RWPE2 (cell line): ENCODE measurements around the gene GLYR1.

Experiments used
- ATAC-seq: fragments of 200-7000 bp; cut with Tn5 transposase; 3 replicates; pipeline ENCODE4 v1.9.1; 2021; ENCODE audit warnings: low read depth
- DNase-seq: peaks from one replicate; pipeline ENCODE4 v3.0.0-alpha.2; 2020; ENCODE audit warnings: low spot score
- H3K27ac ChIP-seq: fragments of 450-650 bp; 2 replicates; pipeline ENCODE4 v1.5.1; 2017; ENCODE audit warnings: mild to moderate bottlenecking; ENCODE audit not compliant: poor library complexity, severe bottlenecking
- H3K27me3 ChIP-seq: fragments of 250-450 bp; sonication (Bioruptor Pico); 2 replicates; pipeline ENCODE4 v1.5.1; 2021; ENCODE audit warnings: mild to moderate bottlenecking, moderate library complexity; ENCODE audit not compliant: insufficient read depth, poor library complexity, severe bottlenecking
- H3K36me3 ChIP-seq: fragments of 250-450 bp; sonication (Bioruptor Pico); 2 replicates; pipeline ENCODE4 v1.5.1; 2020; ENCODE audit warnings: low read depth, mild to moderate bottlenecking, moderate library complexity
- H3K4me1 ChIP-seq: fragments of 250-450 bp; sonication (Bioruptor Pico); 2 replicates; pipeline ENCODE4 v1.5.1; 2021; ENCODE audit warnings: mild to moderate bottlenecking, moderate library complexity; ENCODE audit not compliant: insufficient read depth, poor library complexity, severe bottlenecking
- H3K4me3 ChIP-seq: fragments of 250-450 bp; sonication (Bioruptor Pico); 2 replicates; pipeline ENCODE4 v1.5.1; 2021; ENCODE audit warnings: mild to moderate bottlenecking, moderate library complexity; ENCODE audit not compliant: severe bottlenecking
- H3K9me3 ChIP-seq: fragments of 250-450 bp; sonication (Bioruptor Pico); 2 replicates; pipeline ENCODE4 v1.5.1; 2021; ENCODE audit warnings: mild to moderate bottlenecking, moderate library complexity; ENCODE audit not compliant: severe bottlenecking
- CTCF ChIP-seq: fragments of 450-650 bp; IDR thresholded peaks from one replicate; pipeline ENCODE4 v1.5.1; 2017; ENCODE audit warnings: mild to moderate bottlenecking, moderate library complexity; ENCODE audit not compliant: poor library complexity, severe bottlenecking

Gene GLYR1

GRCh38 chr16:4820652-4821051 is 26.4 kb downstream of the GLYR1 start:
- TF ChIP-seq CTCF: no peak
- no peak overlapping the region for H3K4me3 ChIP-seq
- DNase-seq: no peak
- peaks cover 69% of the 10 kb centered on the region for H3K36me3 ChIP-seq
- ATAC-seq: no peak
- no peaks in the 10 kb centered on the region for H3K4me1 ChIP-seq
- no peaks in the 10 kb centered on the region for H3K27me3 ChIP-seq
- H3K27ac ChIP-seq: no peak overlapping the region
- no peaks in the 10 kb centered on the region for H3K9me3 ChIP-seq

- no peak overlapping the region for H3K4me3 ChIP-seq
- no peaks in the 10 kb centered on the region for H3K4me1 ChIP-seq
- no peaks in the 10 kb centered on the region for H3K27me3 ChIP-seq
- H3K27ac ChIP-seq: no peak overlapping the region
- ATAC-seq (no peak), DNase-seq (no peak)
- TF ChIP-seq CTCF: no peak
- peaks cover 53% of the 10 kb centered on the region for H3K36me3 ChIP-seq
- no peaks in the 10 kb centered on the region for H3K9me3 ChIP-seq
These were observed 32.4 kb downstream of the GLYR1 start for GRCh38 chr16:4814542-4815173.

- Histone ChIP-seq H3K4me3 (no peak overlapping the region), H3K27me3 (no peaks in the 10 kb centered on the region), H3K27ac (no peak overlapping the region), H3K4me1 (no peaks in the 10 kb centered on the region), H3K9me3 (no peaks in the 10 kb centered on the region), H3K36me3 (peaks cover 55% of the 10 kb centered on the region)
- no peak for ATAC-seq
- TF ChIP-seq CTCF: no peak
- DNase-seq: no peak
These were observed 33.0 kb downstream of the GLYR1 start for GRCh38 chr16:4814046-4814445.

- TF ChIP-seq CTCF: no peak
- no peak for ATAC-seq
- H3K4me1 ChIP-seq: no peaks in the 10 kb centered on the region
These were observed 33.7 kb downstream of the GLYR1 start for GRCh38 chr16:4813251-4814003.

GRCh38 chr16:4811773-4812172 is 35.3 kb downstream of the GLYR1 start:
- H3K36me3 ChIP-seq: peaks cover 63% of the 10 kb centered on the region
- H3K4me1 ChIP-seq: no peaks in the 10 kb centered on the region
- DNase-seq: no peak
- no peak for ATAC-seq
- no peak overlapping the region for H3K4me3 ChIP-seq
- no peak for TF ChIP-seq CTCF
- H3K27ac ChIP-seq: no peak overlapping the region
- H3K27me3 ChIP-seq: no peaks in the 10 kb centered on the region
- no peaks in the 10 kb centered on the region for H3K9me3 ChIP-seq

More at GRCh38 chr16:4813251-4814003, 33.7 kb downstream of the GLYR1 start:
- no peaks in the 10 kb centered on the region for H3K9me3 ChIP-seq
- DNase-seq: no peak
- H3K27me3 ChIP-seq: no peaks in the 10 kb centered on the region
- no peak overlapping the region for H3K4me3 ChIP-seq
- H3K27ac ChIP-seq: no peak overlapping the region
- peaks cover 55% of the 10 kb centered on the region for H3K36me3 ChIP-seq
